Measurements from ENCODE around the gene GNB5. TPM values are rescaled to one million over a fixed set of nuclear protein-coding genes. Genes with fewer than 3 reads are reported as not detected.

GNB5 gene
- total RNA-seq, 1 donor from 2014 or later = 22.3 TPM

- H3K36me3 Mint-ChIP-seq = no peaks in the 10 kb centered on the region
- H3K27me3 Mint-ChIP-seq (ENCODE audit: low read depth) = peaks cover 10% of the 10 kb centered on the region
- DNase-seq (ENCODE audit: low spot score in 2 of 2, unreplicated experiment in 2 of 2) = no peak
- H3K4me1 Mint-ChIP-seq = no peaks in the 10 kb centered on the region
- H3K27ac Mint-ChIP-seq = no peak overlapping the region
- H3K4me3 Mint-ChIP-seq = no peak overlapping the region
- no peak for TF ChIP-seq CTCF (IDR thresholded peaks at IDR 0.05; ENCODE audit: unreplicated experiment)
- H3K9me3 Mint-ChIP-seq = no peaks in the 10 kb centered on the region
These were observed 78.0 kb downstream of the GNB5 start for GRCh38 chr15:52113235-52113634.

GRCh38 chr15:52112203-52112750 is 78.9 kb downstream of the GNB5 start:
- Mint-ChIP-seq H3K4me1 (no peaks in the 10 kb centered on the region), H3K36me3 (no peaks in the 10 kb centered on the region), H3K4me3 (no peak overlapping the region), H3K9me3 (no peaks in the 10 kb centered on the region), H3K27ac (no peak overlapping the region), H3K27me3 (ENCODE audit: low read depth) (peaks cover 10% of the 10 kb centered on the region)
- no peak for DNase-seq (ENCODE audit: low spot score in 2 of 2, unreplicated experiment in 2 of 2)
- no peak for TF ChIP-seq CTCF (IDR thresholded peaks at IDR 0.05; ENCODE audit: unreplicated experiment)

DNA sequence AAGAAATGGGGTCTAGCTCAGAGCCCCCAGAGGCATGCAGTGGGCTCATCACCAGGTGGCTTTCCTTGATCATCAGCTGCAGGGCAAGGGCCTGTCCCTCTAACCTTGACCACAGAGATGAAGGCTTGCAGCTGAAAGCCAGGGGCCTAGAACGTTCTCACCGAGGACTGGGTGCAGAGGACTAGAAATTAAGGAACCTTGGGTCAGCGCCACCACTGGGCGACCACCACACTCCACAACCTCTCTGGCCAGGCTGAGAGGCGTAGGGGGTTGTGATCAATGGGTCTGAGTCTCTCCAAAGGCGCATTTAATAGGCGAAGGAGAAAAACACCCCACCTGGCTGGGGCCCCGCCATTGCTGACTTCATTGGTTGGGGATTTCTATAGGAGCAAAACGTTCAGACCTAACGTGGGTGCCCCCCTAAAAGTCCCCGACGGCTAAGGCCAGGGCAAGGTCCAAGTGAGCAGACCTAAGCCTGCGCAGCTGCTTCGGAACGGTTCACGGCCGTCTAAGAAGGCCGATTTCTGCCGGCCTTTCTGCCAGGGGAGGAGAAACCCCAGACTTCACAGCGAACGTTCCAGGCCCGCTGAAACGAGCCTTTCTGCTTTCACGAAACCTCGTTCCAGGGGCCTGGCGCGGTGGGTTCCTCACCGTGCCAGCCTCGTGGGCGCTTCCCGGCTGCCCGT is 79.5 kb downstream of the GNB5 start:
- H3K4me1 Mint-ChIP-seq = no peaks in the 10 kb centered on the region
- no peak for TF ChIP-seq CTCF (IDR thresholded peaks at IDR 0.05; ENCODE audit: unreplicated experiment)
- peaks cover 10% of the 10 kb centered on the region for H3K27me3 Mint-ChIP-seq (ENCODE audit: low read depth)
- no peaks in the 10 kb centered on the region for H3K36me3 Mint-ChIP-seq
- no peak for DNase-seq (ENCODE audit: low spot score in 2 of 2, unreplicated experiment in 2 of 2)
- no peak overlapping the region for H3K27ac Mint-ChIP-seq
- H3K9me3 Mint-ChIP-seq = no peaks in the 10 kb centered on the region
- no peak overlapping the region for H3K4me3 Mint-ChIP-seq

GRCh38 chr15:52109559-52110451 is 81.4 kb downstream of the GNB5 start:
- no peak for TF ChIP-seq CTCF (IDR thresholded peaks at IDR 0.05; ENCODE audit: unreplicated experiment)
- peaks cover 10% of the 10 kb centered on the region for H3K27me3 Mint-ChIP-seq (ENCODE audit: low read depth)
- H3K9me3 Mint-ChIP-seq = no peaks in the 10 kb centered on the region
- DNase-seq (ENCODE audit: low spot score in 2 of 2, unreplicated experiment in 2 of 2) = no peak
- H3K4me1 Mint-ChIP-seq = no peaks in the 10 kb centered on the region
- no peak overlapping the region for H3K4me3 Mint-ChIP-seq
- no peaks in the 10 kb centered on the region for H3K36me3 Mint-ChIP-seq
- no peak overlapping the region for H3K27ac Mint-ChIP-seq

DNA sequence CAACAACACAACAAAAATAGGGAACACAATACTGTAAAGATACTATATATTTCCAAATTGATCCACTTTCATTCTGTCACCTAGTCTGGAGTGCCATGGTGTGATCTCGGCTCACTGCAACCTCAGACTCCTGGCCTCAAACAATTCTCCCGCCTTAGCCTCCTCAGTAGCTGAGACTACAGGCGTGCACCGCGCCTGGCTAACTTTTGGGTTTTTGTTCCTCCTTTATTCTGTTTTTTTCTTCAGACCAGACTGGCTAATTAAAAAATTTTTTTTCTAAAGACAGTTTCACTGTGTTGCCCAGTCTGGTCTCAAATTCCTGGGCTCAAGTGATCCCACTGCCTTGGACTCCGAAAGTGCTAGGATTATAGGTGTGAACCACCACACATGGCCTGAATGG is 84.0 kb downstream of the GNB5 start:
- TF ChIP-seq CTCF (IDR thresholded peaks at IDR 0.05; ENCODE audit: unreplicated experiment) = no peak
- no peaks in the 10 kb centered on the region for H3K36me3 Mint-ChIP-seq
- DNase-seq (ENCODE audit: low spot score in 2 of 2, unreplicated experiment in 2 of 2) = no peak
- H3K27me3 Mint-ChIP-seq (ENCODE audit: low read depth) = peaks cover 8% of the 10 kb centered on the region
- no peak overlapping the region for H3K27ac Mint-ChIP-seq
- H3K9me3 Mint-ChIP-seq = no peaks in the 10 kb centered on the region
- H3K4me3 Mint-ChIP-seq = no peak overlapping the region
- peaks cover 6% of the 10 kb centered on the region for H3K4me1 Mint-ChIP-seq
